PFSK-1 (cell line): Measurements from ENCODE around the gene NFATC2IP. TPM values are rescaled to one million over a fixed set of nuclear protein-coding genes. Genes with fewer than 3 reads are reported as not detected.

Source experiments
- FOXP2 ChIP-seq: optimal IDR thresholded peaks from 2 replicates; pipeline ENCODE3; 2011; ENCODE audit warnings: borderline replicate concordance, control low read depth, inconsistent platforms; ENCODE audit not compliant: insufficient read depth; ENCODE audit errors: extremely low read length, extremely low read depth
- POLR2AphosphoS5 ChIP-seq: IDR thresholded peaks from 2 replicates; pipeline ENCODE4 v1.6.1; 2012; ENCODE audit warnings: low read depth, mild to moderate bottlenecking, control low read depth, low read length, moderate library complexity
- REST ChIP-seq, 2 experiments: IDR thresholded peaks; 2 replicates each; pipeline versions ENCODE4 v1.6.1 to v1.8.0; 2011 to 2012; ENCODE audit warnings: low read depth in 2 of 2, low read length in 2 of 2, control low read depth in 1 of 2, inconsistent platforms in 1 of 2, mild to moderate bottlenecking in 1 of 2, moderate library complexity in 1 of 2; ENCODE audit not compliant: insufficient read depth in 1 of 2
- SIN3A ChIP-seq: IDR thresholded peaks from 2 replicates; pipeline ENCODE4 v1.6.1; 2012; ENCODE audit warnings: mild to moderate bottlenecking, low read length, moderate library complexity, borderline replicate concordance; ENCODE audit not compliant: insufficient read depth
- TAF1 ChIP-seq: IDR thresholded peaks from 2 replicates; pipeline ENCODE4 v1.6.1; 2012; ENCODE audit warnings: low read length, control low read depth, borderline replicate concordance; ENCODE audit not compliant: insufficient read depth
- polyA plus RNA-seq: library from polyadenylated mRNA; unstranded; fragments of >200 nt; gene quantifications from one replicate; pipeline ENCODE4 v1.2.1, GENCODE V29; 2012; ENCODE audit warnings: low read depth, missing spikeins; ENCODE audit not compliant: insufficient read length

Gene NFATC2IP
- 20.3 TPM for polyA plus RNA-seq

DNA sequence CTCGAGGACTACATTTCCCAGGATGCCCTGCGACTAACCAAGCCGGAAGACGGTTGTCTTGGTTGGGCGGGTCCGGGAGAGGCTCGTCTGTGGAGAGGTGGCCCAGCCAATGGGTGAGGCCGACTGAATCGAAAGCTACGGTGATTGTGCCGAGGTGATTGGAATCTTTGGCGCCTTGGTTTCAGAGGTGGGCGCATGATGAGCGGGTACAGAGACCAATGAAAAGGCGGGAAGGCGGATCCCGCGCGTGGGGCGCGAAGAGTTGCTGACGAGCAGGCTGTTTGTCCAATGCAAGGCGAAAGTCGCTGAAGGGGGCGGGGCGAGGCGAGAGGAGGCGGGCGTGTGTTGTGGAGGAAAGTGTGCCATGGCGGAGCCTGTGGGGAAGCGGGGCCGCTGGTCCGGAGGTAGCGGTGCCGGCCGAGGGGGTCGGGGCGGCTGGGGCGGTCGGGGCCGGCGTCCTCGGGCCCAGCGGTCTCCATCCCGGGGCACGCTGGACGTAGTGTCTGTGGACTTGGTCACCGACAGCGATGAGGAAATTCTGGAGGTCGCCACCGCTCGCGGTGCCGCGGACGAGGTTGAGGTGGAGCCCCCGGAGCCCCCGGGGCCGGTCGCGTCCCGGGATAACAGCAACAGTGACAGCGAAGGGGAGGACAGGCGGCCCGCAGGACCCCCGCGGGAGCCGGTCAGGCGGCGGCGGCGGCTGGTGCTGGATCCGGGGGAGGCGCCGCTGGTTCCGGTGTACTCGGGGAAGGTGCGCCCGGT is at the start of gene NFATC2IP:
NFATC2IP (plus strand) TSS at position 290 of the 762 bp plus-strand sequence; CDS start at position 365, 75 bp downstream.
- no peak for TF ChIP-seq REST (IDR thresholded peaks at IDR 0.05; ENCODE audit: insufficient read depth in 1 of 2, low read depth in 2 of 2, low read length in 2 of 2)
- TF ChIP-seq FOXP2 = no peak
- TF ChIP-seq SIN3A = 0 out of 2 replicates have a peak, but pooled peaks have one; percentile 5
- peak; percentile 75; the same call in 1 of the 2 replicates for TF ChIP-seq TAF1
- TF ChIP-seq POLR2AphosphoS5 = peak; percentile 47; the same call in 1 of the 2 replicates

DNA sequence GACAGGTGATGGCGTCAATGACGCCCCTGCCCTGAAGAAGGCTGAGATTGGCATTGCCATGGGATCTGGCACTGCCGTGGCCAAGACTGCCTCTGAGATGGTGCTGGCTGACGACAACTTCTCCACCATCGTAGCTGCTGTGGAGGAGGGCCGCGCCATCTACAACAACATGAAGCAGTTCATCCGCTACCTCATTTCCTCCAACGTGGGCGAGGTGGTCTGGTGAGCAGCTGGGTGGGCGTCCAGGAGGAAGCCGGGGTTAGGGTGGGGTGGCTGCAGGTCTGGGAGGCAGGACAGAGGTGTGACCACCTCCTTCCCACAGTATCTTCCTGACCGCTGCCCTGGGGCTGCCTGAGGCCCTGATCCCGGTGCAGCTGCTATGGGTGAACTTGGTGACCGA is 48.9 kb upstream of the NFATC2IP start:
- TF ChIP-seq REST (IDR thresholded peaks at IDR 0.05; ENCODE audit: insufficient read depth in 1 of 2, low read depth in 2 of 2, low read length in 2 of 2) (no peak), POLR2AphosphoS5 (no peak), FOXP2 (no peak), SIN3A (no peak), TAF1 (no peak)

GRCh38 chr16:28902909-28903308 is 47.8 kb upstream of the NFATC2IP start:
- TF ChIP-seq POLR2AphosphoS5 (no peak), SIN3A (no peak), TAF1 (no peak)

DNA sequence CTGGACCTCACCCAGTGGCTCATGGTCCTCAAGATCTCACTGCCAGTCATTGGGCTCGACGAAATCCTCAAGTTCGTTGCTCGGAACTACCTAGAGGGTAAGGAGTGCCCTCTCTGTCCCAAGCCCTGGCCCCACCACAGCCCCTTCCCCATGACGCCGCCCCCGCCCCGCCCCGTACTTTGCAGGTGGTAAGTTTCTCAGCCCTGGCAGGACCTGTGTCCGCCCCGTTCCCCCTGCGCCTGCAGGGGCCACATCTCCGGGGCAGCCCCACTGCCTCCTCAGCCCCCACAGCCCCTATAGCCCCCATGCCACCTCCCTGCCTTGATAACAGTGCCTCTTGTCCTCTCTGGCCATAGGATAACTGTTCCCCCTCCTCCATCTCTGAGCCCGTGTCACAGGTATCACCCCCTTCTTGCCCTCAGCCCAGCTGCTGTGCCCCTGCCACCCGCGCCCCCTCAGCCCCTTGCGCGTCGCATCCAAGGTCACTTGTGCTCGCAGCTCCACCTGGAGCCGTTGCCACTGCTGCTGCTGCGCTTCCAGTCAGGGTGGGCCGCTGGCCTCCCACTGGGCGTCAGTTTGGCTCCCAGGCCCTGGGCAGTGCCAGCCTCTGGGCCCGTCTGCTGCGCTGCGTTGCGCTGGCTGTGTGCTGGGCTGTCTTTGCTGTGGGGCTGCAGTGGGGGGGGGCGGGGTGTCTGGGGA is 47.2 kb upstream of the NFATC2IP start:
- TF ChIP-seq TAF1 (no peak), SIN3A (no peak), POLR2AphosphoS5 (no peak), REST (IDR thresholded peaks at IDR 0.05; ENCODE audit: insufficient read depth in 1 of 2, low read depth in 2 of 2, low read length in 2 of 2) (no peak), FOXP2 (no peak)

- TF ChIP-seq FOXP2 (no peak), REST (IDR thresholded peaks at IDR 0.05; ENCODE audit: insufficient read depth in 1 of 2, low read depth in 2 of 2, low read length in 2 of 2) (no peak), POLR2AphosphoS5 (no peak), SIN3A (no peak), TAF1 (no peak)
Observed at GRCh38 chr16:28904363-28904762, 46.4 kb upstream of the NFATC2IP start.
